CD4-positive, alpha-beta T cell treated with Interleukin-15 for 1 hour (primary cell): ENCODE results near the gene SSBP3.

ENCODE experiments used
- DNase-seq: peaks from one replicate; pipeline ENCODE4 v3.0.0-alpha.2; 2020

The SSBP3 gene

DNA sequence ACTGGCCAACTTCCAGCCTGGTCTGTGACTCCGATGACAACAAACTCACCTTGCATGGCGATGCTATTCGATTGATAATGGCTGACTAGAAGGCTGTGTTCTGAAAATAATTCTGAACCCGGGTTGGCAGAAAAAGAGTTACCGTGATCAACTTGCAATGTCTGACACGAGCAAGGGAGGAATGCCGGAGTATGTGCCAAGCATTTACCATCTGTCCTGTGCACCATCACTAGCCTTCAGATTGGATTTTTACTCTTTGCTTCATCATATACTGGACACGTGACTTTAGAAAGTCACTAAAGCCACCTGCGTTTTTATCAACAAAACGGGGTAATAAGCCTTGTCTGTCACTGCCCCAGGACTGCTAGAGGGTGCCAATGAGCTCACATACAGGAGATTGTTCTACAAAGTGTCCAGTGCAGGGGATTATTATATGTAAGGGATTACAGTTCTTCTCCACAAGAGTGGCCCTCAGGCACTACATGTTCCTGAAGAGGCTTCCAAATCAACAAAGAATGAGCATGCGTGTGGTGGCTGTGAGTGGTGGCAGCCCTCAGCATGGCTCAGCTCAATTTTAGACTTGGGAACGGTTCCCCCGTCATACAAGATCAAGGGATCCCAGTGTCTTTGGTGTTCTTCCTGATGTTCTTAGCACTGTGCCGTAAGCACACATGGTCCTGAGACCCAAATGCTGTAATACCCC lies 35.8 kb downstream of the SSBP3 start:
- DNase-seq: no peak

DNA sequence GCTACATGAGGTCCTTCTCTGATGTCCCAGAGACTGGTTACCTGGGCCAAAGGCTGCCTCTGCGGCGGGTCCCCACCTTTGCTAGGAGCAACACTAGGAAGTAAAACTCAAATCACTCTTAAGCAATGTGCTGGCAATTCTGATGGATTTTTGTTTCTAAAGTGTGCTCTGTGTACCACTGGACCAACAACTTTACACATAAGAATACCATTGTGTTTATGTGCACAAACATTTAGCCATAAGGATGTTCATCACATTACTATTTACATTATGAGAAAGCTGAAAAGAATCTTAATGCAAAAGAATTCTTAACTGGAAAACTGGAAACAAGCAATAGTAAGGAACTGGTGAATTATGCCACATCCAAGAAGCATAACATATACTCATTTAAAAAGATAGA lies 38.6 kb downstream of the SSBP3 start:
- DNase-seq: no peak

DNA sequence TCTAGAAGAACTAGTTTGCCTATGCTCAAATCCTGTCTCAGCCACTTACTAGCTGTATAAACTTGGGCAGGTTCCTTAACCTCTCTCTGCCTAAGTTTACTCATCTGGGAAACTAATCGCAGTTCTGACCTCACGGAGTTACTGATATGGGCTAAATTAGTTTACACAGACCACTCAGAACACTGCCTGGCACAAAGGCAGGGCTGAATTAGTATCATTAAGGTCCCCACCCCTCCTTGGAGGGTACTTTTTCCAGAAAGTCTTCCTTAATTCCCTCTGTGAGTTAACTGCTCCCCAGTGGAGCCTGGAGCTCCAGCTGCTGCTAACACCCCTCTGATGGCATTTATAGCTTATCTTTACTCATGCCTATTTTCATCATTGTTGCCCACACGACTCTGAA lies 40.3 kb downstream of the SSBP3 start:
- DNase-seq: no peak

DNA sequence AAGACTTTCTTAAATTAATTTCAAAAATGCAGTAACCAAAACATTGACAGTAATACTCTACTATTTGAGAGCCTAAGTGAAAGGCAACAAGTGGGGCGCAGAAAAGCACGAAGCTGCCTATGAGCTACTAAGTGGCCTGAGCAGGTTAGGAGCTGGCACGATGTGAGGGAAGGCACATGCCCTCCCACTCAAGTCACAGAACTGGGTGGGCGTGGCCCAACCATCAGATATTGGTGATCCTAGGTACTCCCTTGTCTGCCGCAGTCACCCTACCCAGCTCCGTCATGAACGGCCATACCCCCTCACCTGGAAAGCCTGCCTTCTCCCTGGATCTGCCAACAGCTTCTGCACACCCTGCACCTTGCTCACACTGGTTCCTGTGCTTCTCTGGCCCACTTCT lies 40.8 kb downstream of the SSBP3 start:
- no peak for DNase-seq

DNA sequence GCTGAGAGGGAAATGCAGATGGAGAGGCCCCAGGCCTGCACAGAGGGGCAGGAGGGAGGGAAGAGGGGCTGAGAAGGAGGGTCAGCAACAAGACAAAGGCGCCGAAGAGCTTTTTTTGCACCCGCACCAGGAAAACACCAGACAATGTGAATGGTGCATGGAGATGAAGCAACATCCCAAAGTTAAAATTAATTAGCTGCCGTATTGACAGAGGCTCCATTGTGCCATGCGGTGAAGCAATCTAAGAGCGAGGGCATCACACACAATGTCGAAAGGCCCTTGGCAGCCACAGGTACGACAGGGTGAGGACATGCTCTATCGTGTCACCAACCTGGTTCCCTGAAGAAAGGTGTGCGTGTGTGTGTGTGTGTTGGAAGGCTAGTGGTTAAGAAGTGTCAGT lies 41.2 kb downstream of the SSBP3 start:
- no peak for DNase-seq

DNA sequence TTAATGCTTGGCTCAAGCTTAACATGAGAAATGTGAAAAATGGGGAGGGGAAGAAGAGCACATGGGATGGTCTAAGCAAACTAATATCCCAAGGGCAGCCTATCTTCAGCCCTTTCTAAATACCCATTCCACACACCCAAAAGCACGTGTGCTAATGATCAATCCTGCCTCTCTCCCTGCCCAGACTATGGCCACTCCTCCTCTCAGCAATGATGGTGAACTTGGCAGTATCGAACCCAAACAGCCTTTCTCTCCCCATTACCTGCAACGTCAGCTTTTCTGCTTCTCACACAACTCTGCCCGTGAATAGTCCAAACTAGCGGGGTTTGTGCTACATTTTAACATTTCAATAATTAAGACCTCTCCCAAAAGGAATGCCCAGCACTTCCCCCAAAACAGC lies 41.6 kb downstream of the SSBP3 start:
- DNase-seq: no peak

DNA sequence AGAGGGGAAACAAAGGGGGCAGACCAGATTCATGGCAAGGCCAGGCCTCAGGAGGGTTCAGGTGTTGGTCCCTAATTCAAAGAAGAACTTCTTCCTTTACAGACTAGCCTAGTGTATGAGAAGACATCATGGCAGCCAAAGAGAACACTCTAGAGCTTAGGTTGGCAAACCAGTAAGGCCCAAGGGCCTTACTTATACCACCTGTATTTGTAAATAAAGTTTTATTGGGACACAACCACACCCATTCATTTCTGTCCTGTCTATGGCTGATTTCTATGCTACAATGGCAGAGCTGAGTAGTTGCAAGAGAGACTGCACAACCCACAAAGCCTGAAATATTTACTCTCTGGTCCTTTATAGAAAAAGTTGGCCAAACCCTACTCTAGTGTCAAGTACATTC lies 42.3 kb downstream of the SSBP3 start:
- DNase-seq: no peak

DNA sequence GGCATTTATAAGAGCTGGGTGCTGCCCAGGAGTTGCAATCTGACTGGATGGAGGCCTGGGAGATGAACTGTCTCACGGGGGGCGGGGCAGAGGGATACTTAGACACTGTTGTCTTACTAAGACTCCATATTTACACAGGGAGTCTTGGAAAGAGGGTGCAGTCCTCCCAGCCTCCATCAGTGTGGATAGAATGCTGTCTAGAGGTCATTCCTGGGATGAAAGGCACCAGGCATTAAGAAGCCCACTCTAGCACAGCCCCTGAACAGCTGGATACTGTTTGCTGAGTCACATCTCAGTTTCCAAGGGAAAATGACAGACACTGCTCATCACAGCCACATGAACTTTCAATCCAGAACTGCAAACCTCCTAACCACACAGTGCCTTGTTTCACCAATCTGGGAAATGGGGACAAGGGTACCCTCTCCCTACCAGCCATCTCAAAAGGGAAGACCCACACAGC lies 43.3 kb downstream of the SSBP3 start:
- no peak for DNase-seq

DNA sequence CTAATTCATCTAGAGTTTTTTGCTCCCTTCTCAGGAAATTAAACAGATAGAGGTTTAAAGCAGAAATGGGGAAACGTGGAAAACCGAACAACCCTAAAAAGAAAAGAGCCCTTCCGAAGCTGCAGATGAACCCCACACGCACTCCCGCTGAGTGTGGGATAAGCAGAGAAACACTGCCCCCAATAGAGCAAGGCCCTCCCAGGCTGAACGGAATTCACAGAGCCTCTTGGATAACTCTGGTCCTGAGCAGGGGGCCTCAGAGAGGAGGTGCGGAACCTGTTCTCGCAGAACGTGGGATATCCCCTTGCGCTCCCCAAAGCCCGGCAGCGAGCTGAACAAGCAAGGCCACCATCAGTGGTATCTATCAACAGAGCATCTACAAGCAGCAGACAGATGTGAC lies 44.9 kb downstream of the SSBP3 start:
- no peak for DNase-seq

DNA sequence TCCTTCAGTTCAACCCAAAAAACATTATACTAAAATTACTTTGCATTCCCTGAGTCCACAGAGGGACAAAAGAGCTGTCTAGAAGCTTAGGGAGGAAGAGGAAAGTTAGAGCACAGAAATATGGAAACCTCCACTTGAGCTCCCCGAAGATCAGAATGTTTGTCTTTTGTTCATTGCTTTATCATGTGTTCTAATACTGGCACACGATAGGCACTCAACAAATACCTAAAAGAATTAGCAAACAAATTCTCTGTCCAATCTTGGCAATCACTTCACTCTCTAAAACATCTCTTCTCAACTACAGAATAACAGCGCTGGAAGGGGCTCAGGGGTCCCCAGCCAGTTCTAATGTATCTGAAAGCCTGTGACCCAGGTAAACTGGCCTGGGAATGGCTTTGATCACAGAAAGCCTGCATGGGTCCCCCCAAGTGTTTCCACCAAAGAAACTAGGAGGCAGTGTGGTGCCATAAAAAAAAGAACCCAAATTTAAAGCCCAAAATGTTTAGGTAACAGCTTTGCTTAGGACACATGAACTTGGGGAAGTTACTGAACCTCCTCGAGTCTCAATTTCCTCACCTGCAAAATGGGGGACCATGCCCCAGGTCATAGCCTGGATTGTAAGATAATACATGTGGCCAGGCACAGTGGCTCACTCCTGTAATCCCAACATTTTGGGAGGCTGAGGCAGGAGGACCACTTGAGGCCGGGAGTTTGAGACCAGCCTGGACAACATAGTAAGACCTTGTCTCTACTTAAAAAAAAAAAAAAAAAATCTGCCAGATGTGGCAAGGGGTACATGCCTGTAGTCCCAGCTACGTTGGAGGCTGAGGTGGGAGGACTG lies 45.8 kb downstream of the SSBP3 start:
- DNase-seq: no peak

DNA sequence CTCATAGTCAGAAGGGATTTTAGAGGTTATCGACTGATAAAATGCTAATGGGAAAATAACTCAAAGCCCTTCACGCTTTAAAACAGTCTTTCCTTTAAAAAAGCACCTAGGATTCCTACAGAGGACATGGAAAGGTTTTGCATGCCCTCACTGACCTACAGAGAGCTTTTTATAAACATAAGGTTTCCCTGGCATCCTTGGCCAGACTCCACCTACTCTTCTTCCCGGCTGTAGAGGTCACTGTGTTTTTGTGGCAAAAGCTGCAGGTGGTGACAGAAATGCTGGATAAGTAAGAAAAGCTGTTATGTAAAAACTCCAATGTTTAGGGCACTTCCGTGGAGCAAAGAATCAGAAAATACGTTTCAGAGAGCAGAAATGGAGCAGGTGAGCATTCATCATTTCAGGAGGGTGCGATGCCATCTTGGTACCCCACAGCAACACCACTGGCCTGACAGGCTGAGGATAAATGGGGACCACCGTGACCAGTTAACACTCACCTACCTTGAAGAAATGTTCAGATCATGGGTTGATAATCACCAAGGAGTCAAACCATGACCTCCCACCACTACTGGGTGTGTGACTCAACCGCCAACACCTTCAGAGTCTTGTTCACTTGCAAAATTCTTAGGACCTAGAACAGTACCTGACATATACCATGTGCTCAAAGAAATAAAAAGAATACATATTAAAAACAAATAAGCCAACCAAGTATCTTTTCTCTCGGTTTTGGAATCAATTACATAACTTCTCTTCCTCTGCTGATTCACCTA lies 46.6 kb downstream of the SSBP3 start:
- no peak for DNase-seq

DNA sequence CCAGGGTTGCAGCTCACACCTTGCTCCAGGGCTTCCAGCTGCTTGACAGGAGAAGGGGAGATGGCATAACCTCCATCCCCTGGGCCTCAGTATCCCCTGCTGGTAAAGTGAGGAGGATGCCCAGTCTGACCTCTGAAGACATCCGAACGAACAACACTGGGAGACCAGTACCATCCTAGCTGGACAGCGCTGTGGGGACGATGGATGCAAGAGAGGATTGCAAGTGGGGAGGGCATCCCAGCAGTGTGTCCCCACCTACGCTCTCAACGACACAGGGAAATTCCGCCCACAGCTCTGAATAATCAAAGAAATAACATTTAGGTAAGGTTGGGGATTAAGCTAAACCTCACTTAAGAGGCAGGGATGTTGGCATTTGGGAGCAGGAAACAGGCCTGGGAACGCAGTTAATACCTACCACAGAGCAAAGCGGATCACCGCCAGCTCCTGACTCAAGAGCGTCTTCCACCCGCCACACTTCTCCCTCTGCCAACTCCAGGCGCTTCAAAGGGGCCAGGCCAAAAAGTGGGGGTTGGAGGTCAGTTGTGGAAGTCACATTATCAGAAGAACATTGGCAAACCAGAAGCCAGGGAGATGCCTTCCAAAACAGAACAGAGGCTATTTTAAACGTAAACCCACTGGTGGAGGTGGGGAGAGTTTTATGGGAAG lies 47.6 kb downstream of the SSBP3 start:
- DNase-seq: no peak

DNA sequence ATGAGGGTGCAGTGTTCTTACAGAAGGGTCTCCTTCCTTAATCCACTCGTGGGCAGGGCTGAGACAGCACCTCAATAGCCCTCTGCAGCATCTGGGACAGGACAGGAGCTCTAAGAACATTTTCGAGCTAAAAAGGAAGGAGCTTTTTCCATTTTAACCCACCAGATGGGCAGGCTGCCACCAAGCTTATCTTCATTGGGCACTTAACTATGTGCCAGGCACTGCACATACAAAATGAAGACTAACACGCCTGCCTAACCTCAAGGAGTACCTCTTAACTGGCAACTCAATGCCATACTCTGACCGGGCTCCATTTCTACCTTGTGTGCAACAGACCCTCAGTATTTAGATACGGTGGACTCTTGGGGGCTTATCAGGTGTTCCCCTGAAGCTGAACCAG lies 48.2 kb downstream of the SSBP3 start:
- no peak for DNase-seq

DNA sequence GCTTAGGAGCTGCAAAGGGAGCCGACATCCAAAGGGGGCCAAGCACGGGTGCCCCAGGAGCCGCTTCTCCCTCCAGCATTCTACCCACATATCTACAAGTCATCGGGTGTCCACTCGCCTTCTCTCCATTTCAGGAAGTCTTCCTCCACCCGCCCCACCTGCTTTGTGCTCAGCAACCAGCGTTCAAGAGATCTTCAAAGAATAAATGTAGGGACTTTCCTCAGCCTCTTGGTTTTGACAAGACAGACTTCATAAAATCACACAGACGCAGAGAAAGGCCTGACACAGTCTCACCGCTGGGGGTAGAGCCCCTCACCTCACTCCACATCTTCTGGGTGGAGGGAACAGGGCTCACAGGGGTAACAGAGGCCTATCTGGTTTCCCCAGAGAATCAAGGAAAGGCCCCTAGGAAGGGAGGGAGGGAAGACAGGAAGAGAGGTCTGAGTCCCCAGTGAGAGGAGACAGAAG lies 49.5 kb downstream of the SSBP3 start:
- DNase-seq: peak; percentile 46

DNA sequence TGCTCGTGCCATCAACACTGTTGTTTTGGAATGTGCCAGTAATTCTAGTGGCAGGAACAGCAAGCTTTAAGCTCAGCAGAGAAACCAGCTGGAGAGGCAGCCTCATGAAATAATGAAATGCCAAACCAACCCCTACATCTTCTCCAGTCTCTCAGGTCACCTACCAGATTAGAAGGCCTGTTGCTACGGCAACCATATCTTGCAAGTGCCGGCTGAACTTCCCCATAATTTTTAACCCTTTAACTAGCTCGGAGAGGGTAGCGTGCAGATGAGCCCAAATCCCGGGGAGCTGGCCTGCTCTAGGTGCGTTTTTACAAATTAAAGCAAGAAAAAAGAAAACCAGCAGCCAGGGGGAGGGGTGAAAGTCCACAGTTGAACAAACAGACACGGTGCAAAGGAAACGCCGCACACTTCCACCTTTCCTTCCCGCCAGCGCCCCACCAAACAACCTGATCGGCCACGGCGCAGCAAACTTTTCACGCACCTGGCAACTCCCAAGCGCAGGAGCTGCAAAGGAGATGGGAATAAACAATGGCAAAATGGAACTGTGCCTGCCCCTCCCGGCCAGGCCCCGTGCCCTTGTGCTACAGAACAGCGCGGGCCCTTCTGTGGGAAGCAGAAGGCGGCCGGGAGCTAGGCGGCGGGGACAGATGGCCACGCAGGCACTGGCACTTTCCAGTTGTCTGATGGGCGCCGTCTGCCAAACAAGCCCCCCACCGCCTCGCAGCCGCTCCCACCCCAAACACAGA lies 50.1 kb downstream of the SSBP3 start:
- no peak for DNase-seq

DNA sequence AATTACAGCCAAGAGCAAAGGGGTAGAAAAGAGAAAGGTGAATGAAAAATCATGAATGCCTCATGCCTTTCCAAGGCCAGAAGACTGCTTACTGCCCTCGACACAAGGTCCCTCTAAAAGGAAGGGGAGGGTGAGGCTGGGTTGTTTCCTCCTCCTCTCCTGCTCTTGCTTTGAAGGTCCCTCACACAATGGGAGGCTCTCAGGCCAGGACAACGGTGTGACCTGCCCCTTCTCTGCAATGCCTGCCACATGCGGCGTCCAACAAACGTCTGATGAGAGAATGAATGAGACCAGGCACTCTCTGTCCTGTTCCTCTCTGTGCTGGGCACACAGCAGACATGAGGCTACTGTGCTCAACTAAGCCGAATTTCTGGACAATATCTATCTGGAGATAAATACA lies 51.3 kb downstream of the SSBP3 start:
- no peak for DNase-seq

DNA sequence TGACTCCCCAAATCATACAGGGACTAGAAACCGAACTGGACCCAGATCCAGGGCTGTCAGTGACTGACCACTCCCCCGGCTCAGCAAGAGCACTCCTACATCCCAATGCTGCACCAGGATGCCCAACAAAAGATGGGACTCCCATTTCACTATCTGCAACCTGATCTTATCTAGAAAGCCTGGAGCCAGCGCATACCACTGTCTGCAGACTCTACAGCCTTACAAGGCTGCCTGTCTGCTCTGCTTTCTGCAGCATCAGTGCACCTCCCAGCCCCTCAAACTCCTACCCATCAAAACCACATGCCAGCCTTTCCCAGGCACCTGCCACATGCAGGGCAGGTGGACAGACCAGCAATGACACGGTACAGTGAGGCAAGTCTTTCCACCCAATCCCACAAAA lies 52.2 kb downstream of the SSBP3 start:
- no peak for DNase-seq

DNA sequence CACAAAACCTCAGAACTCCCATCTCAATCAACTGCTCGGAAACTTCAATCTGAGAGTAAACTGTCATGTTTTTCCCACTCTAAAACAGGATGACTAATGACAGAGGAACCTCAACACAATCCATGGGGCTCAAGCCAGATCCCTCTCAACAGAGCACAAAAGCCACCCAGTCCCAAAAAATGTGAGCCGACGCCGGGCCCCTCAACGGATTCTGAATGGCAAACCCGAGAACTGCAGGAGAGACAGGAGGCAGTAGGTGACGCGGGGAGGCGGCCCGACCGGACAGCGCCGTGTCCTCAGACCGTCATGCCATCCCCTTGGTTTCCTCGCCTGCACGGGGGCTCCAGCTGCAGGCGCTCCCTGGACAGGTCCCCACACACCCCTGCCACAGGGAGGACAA lies 53.4 kb downstream of the SSBP3 start:
- DNase-seq: no peak

DNA sequence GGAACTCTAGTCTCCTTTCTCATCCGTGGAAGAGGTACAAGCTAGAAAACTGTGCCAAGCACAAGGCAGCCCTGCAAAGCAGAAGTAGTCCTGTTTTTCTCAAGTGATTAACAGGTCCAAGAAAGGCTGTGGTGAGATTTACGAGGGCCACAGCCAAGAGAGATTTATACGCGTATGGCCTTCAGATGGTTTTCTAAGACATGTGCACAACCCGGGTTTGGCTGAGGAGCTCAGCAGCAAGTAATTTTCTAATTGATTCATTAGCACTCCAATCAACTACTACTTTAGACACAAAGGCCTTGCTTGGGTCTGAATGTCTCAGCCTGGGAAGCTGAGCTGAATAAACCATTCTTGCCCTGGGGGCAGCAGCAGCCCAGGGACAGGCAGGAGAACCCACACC lies 55.8 kb downstream of the SSBP3 start:
- no peak for DNase-seq

DNA sequence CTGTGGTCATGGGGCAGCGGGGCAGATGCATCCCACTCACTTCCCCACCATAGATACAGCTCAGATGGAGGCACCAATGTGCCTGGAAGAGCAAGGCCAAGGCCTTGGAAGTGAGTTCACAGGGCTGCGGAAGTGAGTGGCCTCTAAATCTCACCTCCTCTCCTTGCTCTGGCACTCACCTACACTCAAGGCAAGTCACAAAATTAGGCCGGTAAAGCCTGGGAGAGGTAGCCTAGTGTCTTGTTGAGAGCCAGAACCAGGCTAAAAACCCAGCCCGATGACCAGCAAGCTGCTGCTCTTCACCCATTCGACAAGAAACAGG lies 57.5 kb downstream of the SSBP3 start:
- no peak for DNase-seq

DNA sequence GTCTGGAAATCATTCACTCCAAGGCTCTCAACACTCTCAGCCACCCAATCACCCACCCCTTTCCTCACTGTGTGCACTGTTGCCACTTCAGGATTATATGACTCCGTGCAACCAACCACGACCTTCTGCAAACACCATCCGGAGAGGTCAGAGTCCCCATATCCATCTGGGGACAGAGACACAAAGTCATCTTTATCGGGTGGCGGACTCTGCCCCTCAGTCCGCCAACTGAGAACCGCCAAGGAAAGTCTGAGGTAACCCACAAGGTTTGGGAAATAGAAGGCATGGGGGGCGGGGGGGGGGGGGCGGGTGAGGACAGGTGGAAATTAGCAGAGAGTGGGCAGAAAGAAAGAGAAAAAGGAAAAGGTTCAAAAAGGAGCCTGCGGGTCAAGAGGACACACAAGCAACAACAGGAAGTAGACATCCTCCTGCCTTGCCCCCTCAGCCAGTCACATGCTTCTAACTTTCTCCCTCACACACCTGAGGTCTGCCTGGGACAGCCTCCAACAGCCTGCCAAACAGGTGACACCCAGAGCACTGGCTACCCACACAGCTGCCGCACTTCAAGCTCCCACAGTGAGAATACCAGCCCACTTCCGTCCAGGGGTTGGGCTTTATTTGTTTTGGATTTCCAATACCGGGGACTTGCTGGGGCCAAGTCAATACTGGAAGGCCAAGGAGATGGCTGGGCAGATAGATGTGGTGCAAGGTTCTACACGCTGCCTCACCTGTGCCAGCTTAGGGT lies 58.1 kb downstream of the SSBP3 start:
- DNase-seq: no peak
